HEK293T (cell line): ENCODE data around the gene SPEN.

Experiments used
- ARNT ChIP-seq: fragments of 450-650 bp; IDR thresholded peaks from 2 replicates; pipeline ENCODE4 v1.6.1; 2017; ENCODE audit warnings: mild to moderate bottlenecking
- BHLHE40 ChIP-seq: fragments of 450-650 bp; IDR thresholded peaks from 2 replicates; pipeline ENCODE4 v1.6.1; 2016; ENCODE audit warnings: mild to moderate bottlenecking, moderate library complexity, borderline replicate concordance
- ELF4 ChIP-seq: fragments of 450-650 bp; IDR thresholded peaks from 2 replicates; pipeline ENCODE4 v1.6.1; 2017; ENCODE audit warnings: antibody characterized with exemption
- FOXK2 ChIP-seq: fragments of 450-650 bp; IDR thresholded peaks from 2 replicates; pipeline ENCODE4 v1.6.1; 2016; ENCODE audit warnings: mild to moderate bottlenecking
- FOXM1 ChIP-seq: fragments of 450-650 bp; IDR thresholded peaks from 2 replicates; pipeline ENCODE4 v1.6.1; 2017; ENCODE audit warnings: mild to moderate bottlenecking, borderline replicate concordance
- HDGF ChIP-seq: fragments of 450-650 bp; IDR thresholded peaks from 2 replicates; pipeline ENCODE4 v1.6.1; 2017; ENCODE audit warnings: antibody characterized with exemption, borderline replicate concordance
- NFRKB ChIP-seq: fragments of 450-650 bp; IDR thresholded peaks from 2 replicates; pipeline ENCODE4 v1.6.1; 2016; ENCODE audit warnings: mild to moderate bottlenecking, moderate library complexity
- PKNOX1 ChIP-seq: fragments of 450-650 bp; IDR thresholded peaks from 2 replicates; pipeline ENCODE4 v1.6.1; 2016
- SP1 ChIP-seq: fragments of 450-650 bp; IDR thresholded peaks from 2 replicates; pipeline ENCODE4 v1.6.1; 2017
- TARDBP ChIP-seq: fragments of 450-650 bp; IDR thresholded peaks from 2 replicates; pipeline ENCODE4 v1.6.1; 2016
- ZNF384 ChIP-seq: fragments of 450-650 bp; IDR thresholded peaks from 2 replicates; pipeline ENCODE4 v1.6.1; 2016

- TF ChIP-seq PKNOX1 (no peak), BHLHE40 (no peak), SP1 (no peak), FOXK2 (no peak), NFRKB (no peak), ELF4 (no peak), FOXM1 (no peak), HDGF (no peak), ZNF384 (no peak), TARDBP (no peak), ARNT (no peak)
These were observed 69.4 kb downstream of the SPEN start for GRCh38 chr1:15916916-15917315.
